ENCODE results near the gene MAPK8.

Gene MAPK8

DNA sequence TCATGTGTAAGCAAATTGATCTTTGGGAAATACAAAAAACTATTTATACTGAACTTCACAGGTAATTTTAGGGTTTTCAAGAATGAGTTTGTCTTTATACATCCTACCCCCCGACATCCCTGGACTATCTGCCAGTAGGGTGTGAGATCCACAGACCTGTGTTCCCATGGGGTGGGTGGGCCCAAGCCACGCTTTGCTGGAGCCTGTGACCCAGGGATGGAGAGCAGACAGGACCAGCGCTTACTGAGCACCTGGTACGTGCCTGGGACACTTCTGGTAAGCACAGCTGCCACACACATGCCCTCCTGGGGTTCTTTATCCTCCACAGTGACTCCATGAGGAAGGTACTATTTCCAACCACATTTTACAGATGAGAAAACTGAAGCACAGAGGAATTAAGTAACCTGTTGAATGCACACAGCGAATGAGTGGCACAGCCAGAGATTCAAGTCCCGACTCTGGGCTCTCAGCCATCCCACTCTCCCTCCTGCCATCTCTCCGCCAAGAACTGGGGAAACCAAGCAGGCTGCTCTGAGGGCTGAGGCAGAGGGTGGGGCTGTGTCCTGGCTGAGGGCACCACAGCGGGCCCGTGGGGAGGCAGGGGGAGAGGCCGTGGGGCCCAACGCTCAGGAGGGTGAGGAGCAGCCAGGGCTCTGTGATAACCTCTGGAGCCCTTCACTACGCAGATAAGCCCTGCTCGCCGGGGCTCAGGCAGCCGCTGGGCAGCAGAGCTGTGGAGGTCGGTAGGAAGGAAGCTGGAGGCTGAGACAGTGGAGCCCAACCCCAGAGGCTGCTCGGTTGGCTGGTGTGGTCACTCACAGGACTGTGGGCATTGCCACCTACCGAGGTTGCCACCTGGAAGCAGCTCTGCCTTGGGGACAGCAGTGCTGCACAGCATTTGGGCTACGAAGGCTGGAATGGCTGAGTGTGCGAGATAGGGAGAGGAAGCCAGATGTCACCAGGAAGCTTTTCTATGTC is 174.2 kb downstream of the MAPK8 start:
- no peak for DNase-seq

DNA sequence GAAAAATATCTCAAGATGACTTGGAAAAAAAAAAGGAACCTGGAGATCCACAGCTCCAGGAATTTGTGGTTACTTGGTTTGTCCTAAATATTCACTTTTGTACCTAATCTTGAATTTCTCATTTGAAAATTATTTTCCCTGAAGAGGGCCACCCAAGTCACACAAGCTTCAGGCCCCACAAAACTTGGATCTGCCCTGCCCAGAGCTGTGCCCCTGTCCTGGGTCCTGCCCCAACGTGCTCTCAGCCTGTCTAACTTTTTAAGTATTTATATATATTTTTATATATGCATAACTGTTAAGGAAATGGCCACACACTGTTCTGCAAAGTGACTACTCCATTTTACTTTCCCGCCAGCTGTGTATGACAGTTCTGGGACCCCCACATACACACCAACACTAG is 174.9 kb downstream of the MAPK8 start:
- no peak for DNase-seq

DNA sequence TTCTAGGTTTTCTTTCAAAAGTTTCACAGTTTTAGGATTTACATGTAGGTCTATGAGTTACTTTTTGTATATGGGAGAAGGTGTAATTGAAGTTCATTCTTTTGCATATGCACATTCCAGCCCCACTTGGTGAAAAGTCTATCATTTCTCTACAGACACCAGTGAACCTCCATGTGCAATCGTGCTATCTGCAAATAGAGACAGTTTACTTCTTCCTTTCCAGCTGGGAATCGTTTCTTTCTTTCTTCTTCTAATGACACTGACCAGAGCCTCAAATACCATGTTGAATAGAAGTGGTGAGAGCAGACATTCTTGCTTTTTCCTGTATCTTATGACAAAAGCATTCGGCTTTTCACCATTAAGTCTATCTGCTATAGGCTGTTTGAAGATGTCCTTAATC is 175.7 kb downstream of the MAPK8 start:
- DNase-seq: no peak

DNA sequence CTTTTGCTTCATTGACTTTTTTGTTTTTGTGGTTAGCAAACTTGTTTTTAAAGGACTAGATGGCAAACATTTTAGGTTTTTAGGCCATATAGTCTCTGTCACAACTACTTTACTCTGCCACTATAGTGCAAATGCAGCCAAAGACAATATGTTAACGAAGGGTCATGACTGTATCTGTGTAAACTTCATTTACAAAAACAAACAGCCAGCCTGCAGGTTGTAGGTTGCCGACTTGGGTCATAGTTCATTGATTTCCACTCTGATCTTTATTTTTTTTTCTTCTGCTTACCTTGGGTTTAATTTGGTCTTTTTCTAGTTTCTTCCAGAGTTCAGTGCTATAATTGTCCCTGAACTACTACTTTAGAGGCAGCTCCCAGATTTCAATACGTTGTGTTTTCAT is 178.4 kb downstream of the MAPK8 start:
- no peak for DNase-seq

DNA sequence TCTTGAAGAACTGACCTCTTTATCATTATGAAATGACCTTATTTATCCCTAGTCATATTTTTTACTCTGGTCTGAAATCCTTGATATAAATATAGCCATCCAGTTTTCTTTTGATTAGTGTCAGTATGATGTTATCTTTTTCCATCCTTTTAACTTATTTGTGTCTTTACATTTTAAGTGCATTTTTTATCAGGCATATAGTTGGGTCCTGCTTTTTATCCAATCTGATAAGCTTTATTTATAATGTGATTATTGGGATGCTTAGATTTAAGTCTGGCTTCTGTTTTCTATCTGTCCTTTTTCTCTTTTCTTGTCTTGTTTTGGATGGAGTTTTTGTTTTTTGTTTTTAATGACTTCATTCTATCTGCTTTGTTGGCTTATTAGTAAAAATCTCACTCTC is 179.2 kb downstream of the MAPK8 start:
- DNase-seq: no peak

DNA sequence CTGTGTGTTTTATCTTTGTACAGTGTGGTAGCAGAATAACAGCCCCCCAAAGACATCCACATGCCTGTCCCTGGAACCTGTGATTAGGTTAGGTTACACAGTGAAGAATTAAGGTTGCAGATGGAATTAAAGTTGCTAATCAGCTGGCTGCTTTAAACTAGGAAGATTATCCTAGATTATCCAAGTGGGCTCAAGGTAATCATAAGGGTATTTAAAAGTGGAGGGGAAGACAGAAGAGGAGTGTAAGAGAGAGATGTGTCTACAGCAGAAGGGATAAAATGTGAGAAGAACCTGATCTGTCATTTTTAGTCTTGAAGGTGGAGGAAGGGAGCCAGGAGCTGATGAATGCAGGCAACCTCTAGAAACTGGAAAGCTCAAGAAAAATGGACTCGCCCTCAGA is 180.8 kb downstream of the MAPK8 start:
- no peak for DNase-seq

Data from left hindlimb (tissue), 1 donor.